Measurements from ENCODE around the gene PROSER3.

DNA sequence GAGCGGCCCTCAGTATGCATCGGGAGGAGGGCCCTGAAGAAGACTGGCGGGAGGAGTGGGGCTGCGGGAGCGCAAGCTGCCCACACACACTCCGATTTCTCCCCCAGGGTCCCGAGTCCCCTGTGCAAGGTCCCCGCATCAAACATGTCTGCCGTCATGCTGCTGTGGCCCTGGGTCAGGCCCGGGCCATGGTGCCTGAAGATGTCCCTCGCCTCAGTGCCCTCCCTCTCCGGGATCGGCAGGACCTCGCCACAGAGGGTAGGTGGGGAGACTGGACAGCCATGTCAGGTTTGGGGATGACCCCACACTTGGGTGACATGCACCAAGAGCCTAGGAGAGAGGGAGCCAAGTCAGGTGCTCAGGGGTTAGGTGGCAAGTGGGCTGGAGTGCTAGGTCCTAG lies 35.5 kb upstream of the PROSER3 start:
- TF ChIP-seq, protein P1, sequence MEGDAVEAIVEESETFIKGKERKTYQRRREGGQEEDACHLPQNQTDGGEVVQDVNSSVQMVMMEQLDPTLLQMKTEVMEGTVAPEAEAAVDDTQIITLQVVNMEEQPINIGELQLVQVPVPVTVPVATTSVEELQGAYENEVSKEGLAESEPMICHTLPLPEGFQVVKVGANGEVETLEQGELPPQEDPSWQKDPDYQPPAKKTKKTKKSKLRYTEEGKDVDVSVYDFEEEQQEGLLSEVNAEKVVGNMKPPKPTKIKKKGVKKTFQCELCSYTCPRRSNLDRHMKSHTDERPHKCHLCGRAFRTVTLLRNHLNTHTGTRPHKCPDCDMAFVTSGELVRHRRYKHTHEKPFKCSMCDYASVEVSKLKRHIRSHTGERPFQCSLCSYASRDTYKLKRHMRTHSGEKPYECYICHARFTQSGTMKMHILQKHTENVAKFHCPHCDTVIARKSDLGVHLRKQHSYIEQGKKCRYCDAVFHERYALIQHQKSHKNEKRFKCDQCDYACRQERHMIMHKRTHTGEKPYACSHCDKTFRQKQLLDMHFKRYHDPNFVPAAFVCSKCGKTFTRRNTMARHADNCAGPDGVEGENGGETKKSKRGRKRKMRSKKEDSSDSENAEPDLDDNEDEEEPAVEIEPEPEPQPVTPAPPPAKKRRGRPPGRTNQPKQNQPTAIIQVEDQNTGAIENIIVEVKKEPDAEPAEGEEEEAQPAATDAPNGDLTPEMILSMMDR (conservative IDR thresholded peaks at IDR 0.05; ENCODE audit: low read depth in 2 of 2), result no peak
- TF ChIP-seq, protein P2, sequence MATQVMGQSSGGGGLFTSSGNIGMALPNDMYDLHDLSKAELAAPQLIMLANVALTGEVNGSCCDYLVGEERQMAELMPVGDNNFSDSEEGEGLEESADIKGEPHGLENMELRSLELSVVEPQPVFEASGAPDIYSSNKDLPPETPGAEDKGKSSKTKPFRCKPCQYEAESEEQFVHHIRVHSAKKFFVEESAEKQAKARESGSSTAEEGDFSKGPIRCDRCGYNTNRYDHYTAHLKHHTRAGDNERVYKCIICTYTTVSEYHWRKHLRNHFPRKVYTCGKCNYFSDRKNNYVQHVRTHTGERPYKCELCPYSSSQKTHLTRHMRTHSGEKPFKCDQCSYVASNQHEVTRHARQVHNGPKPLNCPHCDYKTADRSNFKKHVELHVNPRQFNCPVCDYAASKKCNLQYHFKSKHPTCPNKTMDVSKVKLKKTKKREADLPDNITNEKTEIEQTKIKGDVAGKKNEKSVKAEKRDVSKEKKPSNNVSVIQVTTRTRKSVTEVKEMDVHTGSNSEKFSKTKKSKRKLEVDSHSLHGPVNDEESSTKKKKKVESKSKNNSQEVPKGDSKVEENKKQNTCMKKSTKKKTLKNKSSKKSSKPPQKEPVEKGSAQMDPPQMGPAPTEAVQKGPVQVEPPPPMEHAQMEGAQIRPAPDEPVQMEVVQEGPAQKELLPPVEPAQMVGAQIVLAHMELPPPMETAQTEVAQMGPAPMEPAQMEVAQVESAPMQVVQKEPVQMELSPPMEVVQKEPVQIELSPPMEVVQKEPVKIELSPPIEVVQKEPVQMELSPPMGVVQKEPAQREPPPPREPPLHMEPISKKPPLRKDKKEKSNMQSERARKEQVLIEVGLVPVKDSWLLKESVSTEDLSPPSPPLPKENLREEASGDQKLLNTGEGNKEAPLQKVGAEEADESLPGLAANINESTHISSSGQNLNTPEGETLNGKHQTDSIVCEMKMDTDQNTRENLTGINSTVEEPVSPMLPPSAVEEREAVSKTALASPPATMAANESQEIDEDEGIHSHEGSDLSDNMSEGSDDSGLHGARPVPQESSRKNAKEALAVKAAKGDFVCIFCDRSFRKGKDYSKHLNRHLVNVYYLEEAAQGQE (IDR thresholded peaks at IDR 0.05; ENCODE audit: unreplicated experiment), result no peak
- TF ChIP-seq EZH2phosphoT487 (IDR thresholded peaks at IDR 0.05; ENCODE audit: unreplicated experiment) (no peak), POLR2AphosphoS5 (IDR thresholded peaks at IDR 0.05; ENCODE audit: low read depth) (no peak), EZH2 (IDR thresholded peaks at IDR 0.05; ENCODE audit: low read depth, unreplicated experiment) (no peak), JUNB (IDR thresholded peaks at IDR 0.05; ENCODE audit: unreplicated experiment) (no peak), ZNF114 (CRISPR knock-in tag; IDR thresholded peaks at IDR 0.05) (no peak), CREB1 (CRISPR knock-in tag; IDR thresholded peaks at IDR 0.05; ENCODE audit: low read depth) (no peak), ZNF331 (CRISPR knock-in tag; IDR thresholded peaks at IDR 0.05; ENCODE audit: low read depth) (no peak), NANOG (IDR thresholded peaks at IDR 0.05; ENCODE audit: borderline replicate concordance) (no peak), ETS1 (IDR thresholded peaks at IDR 0.05) (no peak), STAT1 (IDR thresholded peaks at IDR 0.05; ENCODE audit: unreplicated experiment) (no peak)

Data from GM23338 (cell line).